Coronary artery (tissue), 2 donors: ENCODE results near the gene CACNA2D2.

ENCODE experiments used
- DNase-seq: peaks from one replicate; pipeline ENCODE4 v3.0.0-alpha.2; 2017; ENCODE audit warnings: low spot score
- H3K27ac ChIP-seq, 2 donors: fragments of 200-600 bp; sonication (generic); one replicate each; pipeline ENCODE4 v1.5.1; 2016 to 2019
- H3K4me3 ChIP-seq: fragments of 200-600 bp; sonication (generic); 2 replicates; pipeline ENCODE4 v1.5.1; 2016; ENCODE audit warnings: mild to moderate bottlenecking, moderate library complexity
- TF ChIP-seq, protein P1 (sequence below): fragments of 200-600 bp; sonication (generic); IDR thresholded peaks from one replicate; pipeline ENCODE4 v1.5.1; 2019; ENCODE audit warnings: antibody characterized with exemption

The CACNA2D2 gene

DNA sequence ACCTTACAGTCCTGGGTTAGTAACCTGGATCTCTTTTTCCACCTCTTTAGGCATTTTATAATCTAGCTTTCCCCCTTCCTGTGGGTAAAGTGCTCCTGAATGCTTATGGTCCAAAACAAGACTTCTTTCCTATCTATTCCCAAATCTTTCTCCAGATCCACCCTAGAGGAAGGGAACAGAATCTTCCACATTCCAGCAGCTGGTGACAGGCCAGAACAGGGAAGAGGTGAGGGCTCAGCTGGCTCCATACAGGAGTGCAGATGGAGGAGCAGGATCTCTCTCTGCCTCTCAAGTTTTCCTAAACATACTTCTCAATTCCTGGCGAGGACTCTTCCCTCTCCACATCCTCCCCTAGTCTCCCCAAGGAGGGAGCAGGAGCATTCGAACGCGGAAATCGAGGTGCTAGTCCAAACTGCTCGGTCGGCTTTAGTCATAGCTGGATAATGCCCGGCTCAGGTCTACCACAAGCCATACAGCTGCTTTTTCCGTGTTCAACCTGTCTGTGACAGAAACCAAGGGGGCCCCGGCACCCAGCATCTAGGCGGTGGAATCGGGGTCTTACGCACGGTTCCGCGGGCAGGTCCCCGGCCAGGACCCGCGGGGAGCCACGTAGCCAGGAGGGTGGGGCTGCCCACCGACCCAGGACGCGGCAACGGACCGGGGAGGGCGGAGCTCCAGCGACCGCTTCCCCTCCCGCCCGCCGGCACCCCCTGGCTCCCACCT, 166.8 kb downstream of the CACNA2D2 start:
- peak overlapping the region; percentile 95 to 99 for H3K27ac ChIP-seq
- H3K4me3 ChIP-seq = peak overlapping the region; percentile 91
- TF ChIP-seq, protein P1, sequence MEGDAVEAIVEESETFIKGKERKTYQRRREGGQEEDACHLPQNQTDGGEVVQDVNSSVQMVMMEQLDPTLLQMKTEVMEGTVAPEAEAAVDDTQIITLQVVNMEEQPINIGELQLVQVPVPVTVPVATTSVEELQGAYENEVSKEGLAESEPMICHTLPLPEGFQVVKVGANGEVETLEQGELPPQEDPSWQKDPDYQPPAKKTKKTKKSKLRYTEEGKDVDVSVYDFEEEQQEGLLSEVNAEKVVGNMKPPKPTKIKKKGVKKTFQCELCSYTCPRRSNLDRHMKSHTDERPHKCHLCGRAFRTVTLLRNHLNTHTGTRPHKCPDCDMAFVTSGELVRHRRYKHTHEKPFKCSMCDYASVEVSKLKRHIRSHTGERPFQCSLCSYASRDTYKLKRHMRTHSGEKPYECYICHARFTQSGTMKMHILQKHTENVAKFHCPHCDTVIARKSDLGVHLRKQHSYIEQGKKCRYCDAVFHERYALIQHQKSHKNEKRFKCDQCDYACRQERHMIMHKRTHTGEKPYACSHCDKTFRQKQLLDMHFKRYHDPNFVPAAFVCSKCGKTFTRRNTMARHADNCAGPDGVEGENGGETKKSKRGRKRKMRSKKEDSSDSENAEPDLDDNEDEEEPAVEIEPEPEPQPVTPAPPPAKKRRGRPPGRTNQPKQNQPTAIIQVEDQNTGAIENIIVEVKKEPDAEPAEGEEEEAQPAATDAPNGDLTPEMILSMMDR = no peak
- DNase-seq = no peak

DNA sequence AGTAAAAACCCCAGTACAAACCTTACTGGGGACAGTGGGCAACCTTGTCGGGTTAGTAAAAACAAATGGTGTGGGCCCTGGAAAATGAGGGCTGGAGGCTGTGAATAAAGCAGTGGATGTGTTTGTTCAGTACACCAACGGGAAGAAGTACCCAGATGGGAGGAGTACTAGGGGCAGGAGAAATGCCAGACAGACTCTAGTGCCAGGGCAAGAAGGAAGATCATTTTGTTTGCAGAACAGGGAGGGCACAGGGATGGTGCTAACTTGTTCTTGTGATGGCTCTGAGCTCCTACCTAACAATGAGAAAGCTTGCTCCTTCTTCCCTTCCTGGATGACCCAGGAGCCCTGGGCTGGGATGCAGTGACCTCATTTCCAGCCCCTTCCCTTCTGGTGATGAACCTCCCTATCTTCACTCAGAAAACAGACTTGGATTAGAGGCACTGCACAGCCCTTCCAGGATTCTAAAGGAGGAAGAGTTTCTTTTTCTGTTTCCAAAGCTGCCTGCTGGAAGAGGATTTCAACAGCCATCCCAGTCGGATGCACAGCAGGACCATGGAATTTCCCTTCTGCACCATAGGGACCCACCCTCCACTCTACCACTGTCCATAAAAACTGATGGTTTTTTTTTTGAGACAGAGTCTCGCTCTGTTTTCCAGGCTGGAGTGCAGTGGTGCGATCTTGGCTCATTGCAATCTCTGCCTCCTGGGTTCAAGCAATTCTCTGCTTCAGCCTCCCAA, 168.9 kb downstream of the CACNA2D2 start:
- TF ChIP-seq, protein P1 = no peak

DNA sequence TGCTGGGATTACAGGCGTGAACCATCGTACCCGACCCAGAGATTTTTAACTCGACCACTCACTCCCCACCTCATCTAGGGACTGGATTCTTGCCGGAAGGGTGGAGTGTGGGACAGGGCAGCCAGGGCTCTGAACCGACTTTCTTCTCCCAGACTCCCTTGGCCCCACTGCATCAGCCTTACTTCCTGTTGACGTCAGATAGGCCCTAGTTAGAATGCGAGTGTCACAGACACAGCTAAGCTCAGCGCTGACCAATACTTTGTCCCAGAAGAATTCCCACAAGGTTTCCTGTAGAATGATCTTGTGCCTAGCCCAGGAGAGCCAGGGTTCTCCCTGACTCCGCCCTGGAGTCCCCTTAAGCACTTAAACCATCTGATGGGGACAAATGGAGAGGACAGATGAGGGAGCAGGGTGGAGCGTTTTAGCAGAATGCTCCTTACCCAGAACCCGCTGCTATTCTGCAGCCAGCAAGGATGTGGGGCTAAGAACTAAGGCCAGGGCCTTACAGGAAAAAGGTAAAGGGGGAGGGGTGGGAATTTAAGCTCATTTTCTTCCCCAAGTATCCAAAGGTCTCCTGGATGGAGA, 169.6 kb downstream of the CACNA2D2 start:
- Histone ChIP-seq H3K4me3 (peak overlapping the region; percentile 43), H3K27ac (peak overlapping the region; percentile 91 to 95)
- TF ChIP-seq, protein P1 = no peak
- peak; percentile 90 for DNase-seq

More for the DNA sequence above, 168.9 kb downstream of the CACNA2D2 start:
- DNase-seq = no peak
- H3K27ac ChIP-seq = peak overlapping the region; percentile 91 to 95
- H3K4me3 ChIP-seq = peak overlapping the region; percentile 43

DNA sequence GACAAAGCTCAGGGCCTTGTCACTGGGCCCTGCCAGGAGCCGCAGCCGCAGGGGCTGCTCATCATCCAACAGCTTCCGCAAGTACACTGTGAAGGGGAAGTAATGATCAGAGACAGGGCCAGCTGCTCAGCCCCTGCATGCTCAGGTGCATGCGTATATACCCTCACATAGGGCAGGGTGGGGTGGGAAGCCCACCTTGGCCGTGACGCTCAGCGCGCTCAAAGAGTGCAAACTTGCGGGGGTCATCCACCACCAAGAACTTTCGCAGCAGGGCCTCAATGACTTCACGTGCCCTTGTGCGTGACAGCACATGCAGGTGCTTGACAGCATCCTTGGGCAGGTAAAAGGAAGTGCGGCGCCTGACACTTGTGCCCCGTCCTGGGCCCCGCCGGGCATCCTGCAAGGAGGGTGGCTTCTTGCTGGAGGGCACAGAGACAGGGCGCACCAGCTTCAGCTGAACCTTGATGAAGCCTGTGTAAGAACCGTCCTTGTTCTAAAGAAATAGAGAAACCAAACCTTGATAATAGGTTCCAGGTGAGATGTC, 172.0 kb downstream of the CACNA2D2 start:
- H3K27ac ChIP-seq = no peak overlapping the region
- no peak overlapping the region for H3K4me3 ChIP-seq
- TF ChIP-seq, protein P1 = no peak
- no peak for DNase-seq

DNA sequence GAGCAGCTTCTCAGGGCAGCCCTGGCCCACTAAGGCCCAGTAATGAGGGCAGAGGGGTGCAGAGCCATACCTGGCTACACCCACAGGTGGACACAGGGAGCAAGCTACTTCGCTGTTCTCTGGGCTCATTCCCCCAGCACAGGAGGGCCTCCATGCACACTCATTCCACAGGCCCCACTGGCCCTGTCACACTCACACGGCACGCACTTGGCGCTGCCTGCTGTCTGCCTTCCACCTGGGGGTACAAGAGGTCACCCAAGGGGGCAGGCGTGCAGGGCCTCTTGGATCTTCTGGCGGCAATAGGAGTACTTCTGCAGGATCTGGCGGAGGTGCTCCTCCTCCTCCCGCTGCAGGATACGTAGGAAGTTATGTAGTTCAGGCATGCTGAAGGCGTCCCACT, 173.1 kb downstream of the CACNA2D2 start:
- no peak for DNase-seq
- no peak overlapping the region for H3K4me3 ChIP-seq
- TF ChIP-seq, protein P1 = no peak
- H3K27ac ChIP-seq = no peak overlapping the region

DNA sequence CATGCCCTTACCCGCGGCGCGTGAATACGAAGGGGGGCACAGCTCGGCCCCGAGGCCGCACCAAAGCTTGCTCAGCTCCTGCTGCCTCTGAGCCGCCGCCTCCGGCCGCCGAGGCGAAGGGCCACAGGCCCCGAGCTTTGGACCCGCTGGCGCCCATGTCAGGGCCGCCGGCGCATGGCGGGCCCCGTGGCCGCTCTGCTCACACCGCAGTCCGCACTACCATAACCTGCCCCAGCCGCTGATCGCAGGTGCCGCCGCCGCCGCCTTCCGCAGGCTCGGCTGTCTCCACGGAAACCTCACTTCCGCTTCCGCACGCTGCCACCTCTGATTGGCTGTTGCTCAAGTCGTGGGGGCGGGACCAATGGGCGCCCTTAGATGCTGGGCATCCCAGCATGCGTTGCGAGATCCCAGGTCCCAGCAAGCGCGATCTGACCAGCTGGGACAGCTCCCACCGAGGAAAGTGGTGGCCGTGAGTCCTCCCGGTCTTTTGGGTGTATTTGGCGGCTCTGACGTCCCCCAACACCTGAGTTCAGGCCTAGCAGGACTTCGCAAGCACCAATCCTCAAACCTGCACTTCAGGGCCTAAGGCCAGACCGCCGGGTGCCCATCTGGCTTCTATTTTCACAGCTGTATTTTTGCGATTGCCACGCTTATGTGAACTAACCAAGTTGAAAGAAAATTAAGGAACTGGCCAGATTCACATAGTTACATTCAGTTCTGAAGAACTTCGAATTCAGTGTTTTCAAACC, 175.3 kb downstream of the CACNA2D2 start, which contains the start of gene TUSC2:
Gene TUSC2, minus strand, starts transcription at position 281 of the 749 bp plus-strand sequence. Its CDS starts 124 bp downstream, at position 157.
- Histone ChIP-seq H3K4me3 (peak within 1 kb of the TSS; percentile 99), H3K27ac (peak within 1 kb of the TSS; percentile 80 to 85)
- TF ChIP-seq, protein P1 = no peak
- DNase-seq = peak; percentile 98
